ENCODE results near the gene PCNX3.

PCNX3 gene

GRCh38 chr11:65599216-65599954 lies 16.2 kb upstream of the PCNX3 start:
- no peak for DNase-seq

- DNase-seq = no peak
These were observed 15.7 kb upstream of the PCNX3 start for GRCh38 chr11:65599955-65600246.

GRCh38 chr11:65604258-65604657 lies 11.3 kb upstream of the PCNX3 start:
- no peak for DNase-seq

- peak; percentile 26 for DNase-seq
These were observed 8.5 kb upstream of the PCNX3 start for GRCh38 chr11:65606876-65607613.

GRCh38 chr11:65607614-65608426 lies 7.8 kb upstream of the PCNX3 start:
- no peak for DNase-seq

GRCh38 chr11:65609229-65609628 lies 6.3 kb upstream of the PCNX3 start:
- DNase-seq = no peak

GRCh38 chr11:65609665-65610064 lies 5.9 kb upstream of the PCNX3 start:
- DNase-seq = no peak

GRCh38 chr11:65610404-65610803 lies 5.2 kb upstream of the PCNX3 start:
- no peak for DNase-seq

- no peak for DNase-seq
These were observed 4.4 kb upstream of the PCNX3 start for GRCh38 chr11:65611028-65611757.

GRCh38 chr11:65611758-65612603 lies 3.6 kb upstream of the PCNX3 start:
- no peak for DNase-seq

GRCh38 chr11:65612691-65613090 lies 2.9 kb upstream of the PCNX3 start:
- no peak for DNase-seq

GRCh38 chr11:65613091-65613928 lies 2.3 kb upstream of the PCNX3 start:
- DNase-seq = no peak

GRCh38 chr11:65615950-65616574 lies 486 bp downstream of the PCNX3 start:
- DNase-seq = peak; percentile 71

GRCh38 chr11:65616575-65617001 lies 1.0 kb downstream of the PCNX3 start:
- DNase-seq = peak; percentile 19

- DNase-seq = no peak
These were observed 1.7 kb downstream of the PCNX3 start for GRCh38 chr11:65617136-65617850.

GRCh38 chr11:65617990-65618751 lies 2.6 kb downstream of the PCNX3 start:
- no peak for DNase-seq

- no peak for DNase-seq
These were observed 3.2 kb downstream of the PCNX3 start for GRCh38 chr11:65618763-65619162.

- no peak for DNase-seq
These were observed 3.8 kb downstream of the PCNX3 start for GRCh38 chr11:65619281-65619928.

- no peak for DNase-seq
These were observed 5.1 kb downstream of the PCNX3 start for GRCh38 chr11:65620666-65621065.
